Hindlimb muscle (tissue), 1 donor: ENCODE results near the gene TRIM24. TPM values are rescaled to one million over a fixed set of nuclear protein-coding genes. Genes with fewer than 3 reads are reported as not detected.

Experiments used
- DNase-seq: peaks from one replicate; pipeline ENCODE4 v3.0.0-alpha.2; 2013
- polyA plus RNA-seq: library from polyadenylated mRNA; unstranded; fragments of 120-200 nt; gene quantifications from one replicate; pipeline ENCODE4 v1.2.1, GENCODE V29; 2013; ENCODE audit not compliant: insufficient read length

Gene TRIM24
- polyA plus RNA-seq, 1 donor, result 26.6 TPM

DNA sequence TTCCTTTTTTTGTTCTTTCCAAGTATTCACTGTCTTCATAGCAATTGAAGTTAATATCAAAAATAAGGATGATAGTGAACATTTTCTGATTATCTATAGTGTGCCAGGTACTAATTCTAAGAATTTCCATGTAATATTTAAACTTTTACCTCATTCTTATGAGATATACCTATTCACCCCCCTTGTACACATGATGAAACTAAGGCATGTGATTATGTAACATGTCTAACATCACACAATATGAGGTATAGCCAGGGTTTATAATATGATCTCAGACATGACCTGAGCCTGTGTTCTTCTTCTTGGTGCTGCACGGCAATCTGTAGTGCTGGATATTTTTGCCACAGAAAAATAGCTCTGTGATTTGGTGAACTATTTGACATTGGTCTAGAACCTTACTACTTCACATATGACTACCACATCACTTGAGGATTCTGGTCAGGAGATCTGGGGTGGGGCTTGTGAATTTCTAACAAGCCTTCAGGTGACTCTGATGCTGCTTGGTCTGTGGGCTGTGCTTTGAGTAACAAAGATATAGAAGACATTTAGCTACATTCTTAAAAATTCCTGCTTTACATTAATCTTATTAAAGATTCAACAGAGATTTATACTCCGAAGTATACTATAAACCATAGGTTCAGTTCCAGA lies 79.1 kb downstream of the TRIM24 start:
- DNase-seq, result no peak

DNA sequence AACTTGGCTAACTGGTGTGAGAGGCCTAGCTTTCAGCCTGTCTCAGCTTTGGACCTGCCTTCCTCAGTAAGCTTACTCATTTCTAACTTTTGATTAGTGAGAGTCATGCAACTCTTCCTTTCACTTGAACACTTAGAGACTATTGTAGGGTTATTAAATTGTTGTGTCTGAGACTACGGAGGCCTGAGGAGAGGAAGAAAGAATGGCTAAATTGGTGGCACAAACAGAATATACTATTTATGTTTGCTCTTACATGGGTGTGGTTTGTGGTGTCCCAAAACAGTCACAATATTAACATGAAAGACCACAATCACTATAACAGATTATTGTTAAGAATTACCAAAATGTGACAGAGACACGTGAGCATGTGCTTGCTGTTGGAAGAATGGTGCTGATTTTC lies 82.1 kb downstream of the TRIM24 start:
- DNase-seq, result no peak

DNA sequence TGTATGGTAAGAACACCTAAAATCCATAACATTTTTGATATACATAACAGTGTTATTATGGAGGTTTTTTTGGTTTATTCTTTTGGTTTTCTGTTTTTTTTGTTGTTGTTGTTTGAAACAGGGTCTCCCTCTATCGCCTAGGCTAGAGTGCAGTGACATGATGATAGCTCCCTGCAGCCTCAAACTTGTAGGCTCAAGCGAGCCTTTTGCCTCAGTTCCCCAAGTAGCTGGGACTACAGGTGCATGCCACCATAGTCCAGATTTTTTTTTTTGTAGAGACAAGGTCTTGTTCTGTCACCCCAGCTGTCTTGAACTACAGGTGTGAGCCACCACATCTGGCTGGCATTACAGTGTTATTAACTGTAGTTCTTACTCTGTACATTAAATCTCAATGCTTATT lies 83.7 kb downstream of the TRIM24 start:
- DNase-seq, result no peak

DNA sequence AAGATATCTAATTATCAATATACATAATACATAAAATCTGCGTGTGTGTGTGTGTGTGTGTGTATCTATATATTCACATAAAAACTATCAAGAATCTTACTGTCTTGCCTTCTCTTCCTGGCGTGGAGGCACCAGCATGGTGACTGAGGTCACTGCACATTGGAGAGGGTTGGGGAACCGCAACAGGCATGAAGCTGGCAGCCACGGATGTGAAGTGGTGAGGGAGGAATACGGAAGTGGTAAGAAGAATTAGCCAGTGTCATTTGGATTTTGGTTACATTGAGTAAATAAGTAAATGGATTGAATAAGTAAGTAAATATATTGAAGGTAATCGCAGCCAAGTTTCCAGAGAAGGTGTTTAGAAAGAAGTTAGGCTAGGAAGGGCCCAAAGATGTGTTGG lies 85.1 kb downstream of the TRIM24 start:
- no peak for DNase-seq

DNA sequence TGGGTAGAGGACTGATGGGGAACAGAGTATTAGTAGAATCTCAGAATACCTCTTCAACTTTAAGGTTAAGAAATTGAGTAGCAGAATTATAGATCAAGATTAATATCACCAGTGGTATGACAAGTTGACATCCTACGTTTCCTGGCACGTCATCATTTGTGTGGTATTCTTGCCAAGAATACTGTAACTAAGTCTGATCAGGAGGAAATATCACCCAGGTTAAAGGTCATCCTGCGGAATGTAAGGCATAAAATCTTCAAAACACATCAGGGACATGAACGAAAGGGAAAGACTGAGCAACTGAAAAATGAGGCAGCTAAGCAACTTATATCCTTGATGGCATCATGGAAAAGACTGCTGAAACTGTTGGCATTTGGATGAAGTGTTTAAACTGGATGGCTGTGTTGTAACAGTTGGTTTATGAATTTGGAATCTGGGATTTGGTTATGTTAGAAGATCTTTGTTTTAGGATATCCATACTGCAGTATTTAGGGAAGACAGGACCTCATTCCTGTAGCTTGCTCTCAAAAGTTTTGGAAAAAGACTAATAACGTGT lies 86.1 kb downstream of the TRIM24 start:
- DNase-seq, result no peak

DNA sequence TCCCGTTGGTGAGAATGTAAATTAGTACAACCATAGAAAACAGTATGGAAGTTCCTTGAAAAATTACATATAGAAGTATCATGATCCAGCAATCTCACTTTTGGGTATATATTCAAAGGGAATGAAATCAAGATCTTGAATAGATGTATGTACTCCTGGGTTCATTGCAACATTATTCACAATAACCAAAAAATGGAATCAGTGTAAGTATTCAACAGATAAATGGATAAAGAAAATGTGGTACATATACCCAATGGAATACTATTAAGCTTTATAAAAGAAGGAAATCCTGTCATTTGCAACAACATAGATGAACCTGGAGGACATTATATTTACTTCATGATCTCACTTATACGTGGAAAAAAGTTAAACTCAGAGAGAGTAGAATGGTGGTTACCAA lies 86.8 kb downstream of the TRIM24 start:
- no peak for DNase-seq

DNA sequence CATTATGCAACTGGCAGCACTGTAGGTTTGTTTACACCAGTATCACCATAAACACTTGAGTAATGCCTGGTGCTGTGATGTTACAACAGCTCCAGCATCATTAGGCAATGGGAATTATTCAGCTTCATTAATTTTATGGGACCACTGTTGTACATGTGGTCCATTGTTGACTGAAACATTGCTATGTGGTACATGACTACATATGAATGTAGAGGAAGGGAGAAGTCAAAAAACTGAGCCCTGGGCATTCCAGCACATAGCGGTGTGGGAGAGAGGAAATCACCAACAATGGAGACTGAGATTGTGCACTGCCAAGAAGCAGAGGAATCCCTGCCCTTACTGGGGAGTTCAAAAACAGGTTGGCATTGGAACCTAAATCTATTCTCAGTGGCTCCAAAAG lies 89.0 kb downstream of the TRIM24 start:
- DNase-seq, result no peak

DNA sequence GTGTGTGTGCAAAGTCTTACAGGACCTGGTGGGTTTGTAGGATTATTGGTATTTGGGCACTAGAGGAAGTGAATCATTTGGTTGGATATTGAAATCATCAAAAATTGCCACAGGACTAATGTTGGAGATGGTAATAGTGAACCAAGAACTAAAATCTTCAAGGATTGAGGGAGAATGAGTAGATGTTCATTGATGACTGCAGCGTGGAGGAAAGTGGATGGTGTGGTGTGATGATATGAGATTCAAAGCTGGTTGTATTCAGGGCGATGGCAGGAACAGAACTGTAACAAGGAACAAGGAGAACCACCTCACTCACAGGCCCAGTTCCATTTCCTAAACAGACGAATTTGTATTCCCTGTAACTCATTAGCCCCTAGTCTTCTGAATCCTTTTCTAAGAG lies 90.3 kb downstream of the TRIM24 start:
- DNase-seq, result no peak

DNA sequence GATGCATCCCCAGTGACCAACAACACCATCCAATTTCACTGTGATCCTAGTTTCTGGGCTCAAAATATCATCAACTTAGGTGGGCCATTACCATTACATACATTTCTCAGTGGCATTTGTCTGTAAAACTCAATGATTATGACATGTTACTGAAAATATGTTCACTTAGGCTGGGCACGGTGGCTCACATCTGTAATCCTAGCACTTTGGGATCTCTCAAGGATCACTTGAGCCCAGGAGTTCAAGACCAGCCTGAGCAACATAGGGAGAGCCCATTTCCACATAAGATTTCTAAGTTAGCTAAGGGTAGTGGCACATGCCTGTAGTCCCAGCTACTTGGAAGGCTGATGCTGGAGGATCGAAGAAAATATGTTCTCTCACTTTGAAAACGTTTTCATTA lies 91.0 kb downstream of the TRIM24 start:
- no peak for DNase-seq

DNA sequence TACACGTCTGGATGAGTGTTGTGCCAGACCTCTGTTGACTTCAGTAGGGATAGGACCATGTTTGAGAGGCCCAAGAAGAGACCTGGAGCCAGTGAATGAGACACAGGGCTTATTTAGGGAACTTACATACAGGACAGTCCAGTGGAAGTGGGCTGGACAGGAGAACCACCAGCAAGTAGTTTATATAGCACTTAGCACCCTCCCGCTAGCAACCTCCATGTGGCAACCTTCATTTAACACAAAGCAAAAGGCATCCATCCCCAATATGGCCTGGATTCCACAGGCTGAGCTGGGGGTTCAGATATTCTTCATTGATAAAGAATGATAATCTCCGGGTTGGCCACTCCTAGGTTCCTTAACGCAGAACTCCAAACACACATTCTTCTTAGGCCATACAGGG lies 93.7 kb downstream of the TRIM24 start:
- DNase-seq, result no peak

DNA sequence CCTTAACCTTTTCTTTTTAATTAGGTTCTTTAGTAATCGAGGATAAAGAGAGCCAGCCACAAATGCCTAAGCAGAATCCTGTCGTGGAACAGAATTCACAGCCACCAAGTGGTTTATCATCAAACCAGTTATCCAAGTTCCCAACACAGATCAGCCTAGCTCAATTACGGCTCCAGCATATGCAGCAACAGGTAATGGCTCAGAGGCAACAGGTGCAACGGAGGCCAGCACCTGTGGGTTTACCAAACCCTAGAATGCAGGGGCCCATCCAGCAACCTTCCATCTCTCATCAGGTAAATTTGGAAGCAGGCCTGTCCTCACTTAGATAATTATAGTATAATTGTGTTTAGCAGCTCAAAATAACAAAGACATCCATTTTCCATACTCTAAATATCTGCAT lies 94.6 kb downstream of the TRIM24 start:
- no peak for DNase-seq

DNA sequence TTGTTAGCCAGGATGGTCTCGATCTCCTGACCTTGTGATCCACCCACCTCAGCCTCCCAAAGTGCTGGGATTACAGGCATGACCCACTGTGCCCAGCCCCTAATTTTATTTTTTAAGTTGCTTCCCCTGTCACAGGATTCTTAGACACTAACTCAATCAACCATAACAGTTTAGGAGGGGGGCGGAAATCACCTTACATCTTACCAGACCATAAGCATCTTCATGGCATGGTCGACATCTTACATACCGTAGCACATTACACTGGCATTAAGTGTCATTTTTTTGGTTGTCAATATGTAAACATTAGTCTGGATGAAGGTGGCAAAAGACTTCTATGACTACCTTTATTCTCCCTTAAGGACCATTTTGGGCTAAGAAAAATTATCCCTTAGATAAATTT lies 95.6 kb downstream of the TRIM24 start:
- no peak for DNase-seq

DNA sequence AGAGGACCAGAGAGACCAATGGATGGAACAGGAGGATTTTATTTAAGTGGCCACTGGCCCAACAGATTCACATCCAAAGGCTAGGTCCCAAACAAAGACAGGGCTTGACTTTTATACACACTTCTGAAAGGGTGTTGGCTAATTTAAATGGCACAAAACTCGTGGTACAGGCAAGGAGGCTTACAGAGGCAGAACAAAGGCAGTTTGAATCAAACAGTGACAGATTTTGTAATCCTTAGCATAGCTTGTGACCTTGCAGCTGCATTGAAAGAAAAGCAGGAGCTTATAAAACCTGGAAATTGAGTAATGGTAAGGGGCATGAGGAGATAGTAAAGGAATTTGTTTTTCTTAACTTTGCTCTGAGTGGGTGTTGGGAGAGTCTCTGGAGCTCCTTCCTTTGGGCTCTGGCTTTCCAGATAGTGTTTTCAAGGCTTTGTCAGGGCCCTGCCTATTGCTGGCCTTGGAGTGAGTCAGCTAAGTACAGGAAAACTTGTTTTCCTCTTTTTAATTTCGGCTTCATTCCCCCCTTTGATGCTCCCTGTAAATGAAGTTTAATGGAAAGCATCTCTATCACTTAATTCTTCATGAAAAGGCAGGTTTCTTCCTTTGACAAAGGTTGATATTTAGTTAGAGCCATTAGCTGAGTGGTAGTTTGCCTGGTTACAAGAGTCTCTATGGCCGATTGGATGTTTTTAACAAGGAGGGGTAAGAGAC lies 96.9 kb downstream of the TRIM24 start:
- no peak for DNase-seq

DNA sequence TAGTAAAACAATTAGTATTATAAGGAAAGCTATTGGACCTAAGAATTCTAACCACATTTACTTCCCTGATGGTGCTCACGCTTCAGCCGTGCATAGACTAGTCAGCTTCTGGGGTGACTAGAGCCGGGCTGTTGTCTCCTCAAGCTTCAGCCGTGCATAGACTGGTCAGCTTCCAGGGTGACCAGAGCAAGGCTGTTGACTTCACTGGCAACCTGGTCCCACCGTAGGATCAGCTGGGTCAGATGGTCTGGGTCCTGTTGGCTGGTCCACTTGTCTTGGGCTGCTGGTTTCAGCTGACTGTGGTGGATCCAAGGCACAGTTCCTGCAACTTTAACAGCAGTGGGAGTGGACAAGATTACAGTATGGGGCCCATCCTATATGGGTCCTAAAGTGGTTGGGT lies 99.4 kb downstream of the TRIM24 start:
- DNase-seq, result no peak

DNA sequence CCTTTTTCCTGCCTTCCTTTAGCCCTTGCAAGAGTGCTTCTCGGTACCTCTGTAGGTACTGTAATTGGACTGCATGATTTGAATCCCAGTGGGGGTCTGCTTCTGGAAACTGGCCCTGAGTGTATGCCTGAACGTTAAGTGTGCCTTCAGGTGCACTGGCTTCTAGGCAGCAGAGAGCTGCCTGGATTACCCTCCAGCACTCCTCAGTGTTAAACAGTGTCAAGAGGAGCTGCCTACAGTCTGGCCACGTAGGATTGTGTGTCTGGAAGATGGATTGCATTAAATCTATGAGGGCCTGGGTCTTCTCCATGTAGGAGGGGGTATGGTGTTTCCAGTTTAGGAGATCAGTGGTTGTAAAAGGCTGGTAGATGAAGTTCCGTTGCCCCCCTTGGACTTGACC lies 103.7 kb downstream of the TRIM24 start:
- DNase-seq, result no peak

DNA sequence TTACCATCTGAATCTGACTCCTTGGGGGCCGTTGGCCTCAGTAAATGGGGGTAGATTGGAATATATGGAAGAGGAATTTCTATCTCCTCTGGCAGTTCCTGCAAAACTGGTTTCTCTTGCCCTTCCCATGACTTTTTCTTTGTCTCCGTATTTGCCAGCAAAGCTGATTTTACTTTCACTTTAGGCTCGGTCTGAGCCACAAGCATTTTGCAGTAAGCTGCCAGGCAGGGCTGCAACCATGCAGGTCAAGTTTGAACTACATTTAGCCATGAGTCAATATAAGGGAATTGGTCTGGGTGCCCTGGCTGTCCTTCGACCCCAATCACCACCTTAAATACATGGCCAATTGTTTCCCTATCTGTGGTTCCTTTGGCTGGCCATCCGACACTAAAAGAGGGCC lies 104.3 kb downstream of the TRIM24 start:
- DNase-seq, result no peak

DNA sequence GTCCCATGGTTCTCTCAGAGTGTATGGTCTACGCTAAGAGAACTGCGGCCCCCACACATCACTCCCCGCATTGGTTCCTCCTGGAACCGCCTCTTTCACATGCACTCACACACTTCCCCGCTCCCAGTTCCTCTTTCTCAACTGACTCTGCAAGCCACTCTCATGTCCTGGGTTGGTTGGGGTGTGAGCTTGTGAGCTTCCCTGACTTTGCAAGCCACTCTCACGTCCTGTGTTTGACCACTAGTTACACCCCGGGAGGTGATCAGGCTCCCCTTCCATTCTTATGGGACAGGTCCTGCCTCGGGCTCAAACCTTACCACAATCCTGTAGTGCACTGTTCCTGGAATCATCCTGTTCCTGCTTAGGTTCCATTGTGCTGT lies 105.0 kb downstream of the TRIM24 start:
- no peak for DNase-seq

DNA sequence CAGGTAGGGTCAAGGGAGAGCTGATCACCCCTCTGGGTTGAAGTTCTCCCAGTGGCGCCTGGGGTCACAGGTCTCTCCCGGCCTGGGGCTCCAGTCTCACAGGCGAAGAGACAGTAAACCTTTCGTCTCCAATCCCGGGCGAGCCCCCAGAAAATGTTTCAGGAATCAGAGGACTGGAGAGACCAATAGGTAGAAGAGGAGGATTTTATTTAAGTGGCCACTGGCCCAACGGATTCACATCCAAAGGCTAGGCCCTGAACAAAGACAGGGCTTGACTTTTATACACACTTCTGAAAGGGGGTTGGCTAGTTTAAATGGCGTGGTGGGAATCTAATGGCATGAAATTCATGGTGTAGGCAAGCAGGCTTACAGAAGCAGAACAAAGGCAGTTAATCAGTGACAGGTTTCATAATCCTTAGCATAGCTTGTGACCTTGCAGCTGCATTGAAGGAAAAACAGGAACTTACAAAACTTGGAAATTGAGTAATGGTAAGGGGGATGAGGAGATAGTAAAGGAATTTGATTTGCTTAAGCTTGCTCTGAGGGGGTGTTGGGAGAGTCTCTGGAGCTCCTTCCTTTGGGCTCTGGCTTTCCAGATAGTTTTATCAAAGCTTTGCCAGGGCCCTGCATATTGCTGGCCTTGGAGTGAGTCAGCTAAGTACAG lies 105.5 kb downstream of the TRIM24 start:
- DNase-seq, result no peak

DNA sequence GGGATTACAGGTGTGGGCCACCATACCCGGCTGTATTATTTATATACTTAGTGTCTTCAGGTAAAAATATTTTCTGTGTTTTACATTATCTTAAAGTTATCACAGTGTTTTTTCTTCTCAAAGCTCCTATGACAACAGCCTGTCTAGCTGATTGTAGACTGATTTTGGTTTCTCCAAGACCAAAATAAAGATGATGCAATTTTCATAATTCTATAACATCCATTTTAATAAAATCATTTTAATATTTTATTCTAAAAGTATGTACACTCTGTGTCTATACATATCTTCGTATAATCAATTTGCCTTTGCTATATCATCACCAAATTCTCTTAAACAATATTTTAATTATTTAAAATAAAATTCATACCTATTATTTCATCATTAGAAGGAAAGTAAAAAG lies 108.6 kb downstream of the TRIM24 start:
- no peak for DNase-seq

DNA sequence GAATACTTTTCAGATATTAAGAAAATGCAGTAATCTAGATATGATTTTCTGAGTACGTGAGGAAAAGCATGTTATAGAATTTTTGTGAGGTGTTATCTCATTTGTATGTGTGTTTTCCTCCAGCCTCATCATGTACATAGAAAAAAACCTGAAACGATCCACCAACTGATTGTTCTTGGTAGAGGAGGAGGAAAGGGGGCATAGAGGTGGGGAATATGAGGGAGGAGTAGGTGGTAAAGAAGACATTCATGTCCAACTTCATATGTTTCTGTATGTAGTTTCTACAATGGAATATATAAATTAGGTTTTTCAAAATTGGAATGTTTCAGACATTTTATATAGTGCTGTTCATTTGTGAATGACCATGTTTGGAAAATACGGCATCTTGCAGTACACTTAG lies 109.4 kb downstream of the TRIM24 start:
- DNase-seq, result no peak

DNA sequence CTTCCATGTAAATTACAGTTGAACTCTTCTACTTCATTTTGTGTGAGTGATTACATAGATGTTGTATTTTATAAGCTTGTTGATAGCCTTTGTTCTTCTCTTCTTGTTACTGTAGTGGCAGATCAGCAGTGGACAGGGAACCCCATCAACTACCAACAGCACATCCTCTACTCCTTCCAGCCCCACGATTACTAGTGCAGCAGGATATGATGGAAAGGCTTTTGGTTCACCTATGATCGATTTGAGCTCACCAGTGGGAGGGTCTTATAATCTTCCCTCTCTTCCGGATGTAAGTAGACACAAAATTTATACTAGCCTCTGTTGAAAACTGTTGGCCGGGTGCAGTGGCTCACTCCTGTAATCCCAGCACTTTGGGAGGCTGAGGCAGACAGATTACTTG lies 110.7 kb downstream of the TRIM24 start:
- DNase-seq, result no peak

DNA sequence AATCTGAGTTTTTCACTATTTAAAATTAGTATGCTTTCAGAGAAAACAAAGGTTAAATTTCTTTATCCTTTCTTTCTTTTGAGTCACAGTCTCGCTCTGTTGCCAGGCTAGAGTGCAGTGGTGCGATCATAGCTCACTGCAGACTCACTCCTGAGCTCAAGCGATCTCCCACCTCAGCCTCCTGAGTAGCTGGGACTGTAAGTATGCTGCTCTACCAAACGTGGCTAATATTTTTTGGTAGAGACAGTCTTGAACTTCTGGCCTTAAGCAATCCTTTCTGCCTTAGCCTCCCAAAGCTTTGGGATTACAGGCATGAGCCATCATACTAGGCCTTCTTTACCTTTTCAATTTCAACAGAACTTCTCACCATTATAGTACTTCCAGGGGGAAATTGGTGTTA lies 113.7 kb downstream of the TRIM24 start:
- DNase-seq, result no peak

DNA sequence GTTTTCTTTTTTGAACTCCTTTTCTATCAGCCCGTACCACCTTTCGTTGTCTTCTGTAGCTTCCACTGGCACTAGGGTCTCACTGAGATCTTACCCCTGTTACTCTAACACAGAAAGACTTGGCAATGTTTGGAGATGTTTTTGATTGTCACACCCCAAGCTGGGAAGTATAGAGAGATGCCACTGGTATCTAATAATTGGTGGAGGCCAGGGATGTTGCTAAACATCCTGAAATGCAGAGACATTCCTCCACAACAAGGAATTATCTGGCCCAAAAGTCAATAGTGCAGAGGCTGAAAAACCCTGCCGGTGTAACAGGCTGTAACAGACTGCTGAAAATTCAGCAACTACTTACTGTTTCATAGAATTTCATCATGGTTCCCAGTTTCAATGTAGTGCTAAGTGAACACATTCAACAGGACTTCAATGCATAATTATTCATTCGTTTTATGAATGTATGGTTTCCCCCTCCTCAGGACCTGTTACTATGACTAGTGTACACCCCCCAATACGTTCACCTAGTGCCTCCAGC lies 115.9 kb downstream of the TRIM24 start:
- no peak for DNase-seq

DNA sequence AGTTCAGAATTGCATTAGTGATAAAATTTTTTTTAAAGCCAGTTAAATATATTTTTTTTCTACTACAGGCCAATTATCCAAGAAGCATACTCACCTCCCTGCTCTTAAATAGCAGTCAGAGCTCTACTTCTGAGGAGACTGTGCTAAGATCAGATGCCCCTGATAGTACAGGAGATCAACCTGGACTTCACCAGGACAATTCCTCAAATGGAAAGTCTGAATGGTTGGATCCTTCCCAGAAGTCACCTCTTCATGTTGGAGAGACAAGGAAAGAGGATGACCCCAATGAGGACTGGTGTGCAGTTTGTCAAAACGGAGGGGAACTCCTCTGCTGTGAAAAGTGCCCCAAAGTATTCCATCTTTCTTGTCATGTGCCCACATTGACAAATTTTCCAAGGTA lies 119.1 kb downstream of the TRIM24 start:
- no peak for DNase-seq
